Epithelial cell of proximal tubule (primary cell): ENCODE measurements around the gene BBC3. TPM values are rescaled to one million over a fixed set of nuclear protein-coding genes. Genes with fewer than 3 reads are reported as not detected.
A peak's percentile ranks its signal among the peaks of the same experiment; 100 is the strongest.

Experiments
- DNase-seq: peaks from one replicate; pipeline ENCODE4 v3.0.0-alpha.2; 2011; ENCODE audit warnings: low read depth
- H3K4me3 ChIP-seq: 2 replicates; pipeline ENCODE4 v1.5.1; 2011; ENCODE audit warnings: low read depth, mild to moderate bottlenecking, low read length
- CTCF ChIP-seq: conservative IDR thresholded peaks from 2 replicates; pipeline ENCODE4 v1.5.1; 2012; ENCODE audit warnings: low read depth, mild to moderate bottlenecking, low read length
- total RNA-seq: library from RNA; depleted of rRNA; stranded (reverse); fragments of >200 nt; gene quantifications from 2 replicates; pipeline ENCODE4 v1.2.3, GENCODE V29; 2015

Gene BBC3
- total RNA-seq, 1 donor from 2014 or later = 16.0 TPM

- H3K4me3 ChIP-seq = no peak overlapping the region
- no peak for DNase-seq
- no peak for TF ChIP-seq CTCF
These were observed 21.4 kb downstream of the BBC3 start for GRCh38 chr19:47209319-47210179.

GRCh38 chr19:47203254-47203653 lies 27.7 kb downstream of the BBC3 start:
- no peak overlapping the region for H3K4me3 ChIP-seq
- DNase-seq = no peak
- TF ChIP-seq CTCF = no peak

DNA sequence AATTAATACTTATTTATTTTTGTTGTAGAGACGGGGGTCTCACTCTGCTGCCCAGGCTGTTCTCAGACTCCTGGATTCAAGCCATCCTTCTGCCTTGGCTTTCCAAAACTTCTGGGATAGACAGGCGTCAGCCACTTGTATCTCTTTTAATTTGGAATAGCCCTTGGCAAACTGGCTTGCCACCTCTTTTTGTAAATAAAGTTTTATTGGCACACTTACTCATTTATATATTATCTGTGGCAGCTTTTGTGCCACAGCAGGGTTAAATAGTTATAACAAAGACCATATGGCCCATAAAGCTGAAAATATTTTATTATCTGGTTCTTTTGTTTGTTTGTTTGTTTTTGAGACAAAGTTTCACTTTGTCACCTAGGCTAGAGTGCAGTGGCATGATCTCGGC lies 30.5 kb downstream of the BBC3 start:
- no peak for DNase-seq
- TF ChIP-seq CTCF = no peak
- no peak overlapping the region for H3K4me3 ChIP-seq

GRCh38 chr19:47197141-47197540 lies 33.9 kb downstream of the BBC3 start:
- DNase-seq = no peak
- TF ChIP-seq CTCF = no peak

DNA sequence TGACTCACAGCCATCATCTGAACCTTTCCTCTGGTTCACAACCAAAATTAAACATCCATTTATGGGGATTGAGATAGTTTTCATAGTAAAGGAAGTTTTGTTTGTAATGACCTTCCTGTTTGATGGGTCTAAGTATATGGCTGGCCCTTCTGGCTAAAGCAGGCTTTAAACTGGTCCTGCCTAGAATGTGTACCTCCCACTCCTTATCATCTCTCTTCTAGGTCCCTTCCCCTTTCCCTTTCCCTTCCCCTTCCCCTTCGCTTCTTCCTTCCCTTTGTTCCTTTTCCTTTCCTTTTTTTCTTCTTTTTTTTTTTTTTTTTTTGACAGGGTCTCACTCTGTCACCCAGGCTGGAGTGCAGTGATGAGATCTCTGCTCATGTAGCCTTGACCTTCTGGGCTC lies 35.6 kb downstream of the BBC3 start:
- no peak for TF ChIP-seq CTCF
- DNase-seq = no peak
- no peak overlapping the region for H3K4me3 ChIP-seq

More at GRCh38 chr19:47197141-47197540, 33.9 kb downstream of the BBC3 start:
- H3K4me3 ChIP-seq = no peak overlapping the region

DNA sequence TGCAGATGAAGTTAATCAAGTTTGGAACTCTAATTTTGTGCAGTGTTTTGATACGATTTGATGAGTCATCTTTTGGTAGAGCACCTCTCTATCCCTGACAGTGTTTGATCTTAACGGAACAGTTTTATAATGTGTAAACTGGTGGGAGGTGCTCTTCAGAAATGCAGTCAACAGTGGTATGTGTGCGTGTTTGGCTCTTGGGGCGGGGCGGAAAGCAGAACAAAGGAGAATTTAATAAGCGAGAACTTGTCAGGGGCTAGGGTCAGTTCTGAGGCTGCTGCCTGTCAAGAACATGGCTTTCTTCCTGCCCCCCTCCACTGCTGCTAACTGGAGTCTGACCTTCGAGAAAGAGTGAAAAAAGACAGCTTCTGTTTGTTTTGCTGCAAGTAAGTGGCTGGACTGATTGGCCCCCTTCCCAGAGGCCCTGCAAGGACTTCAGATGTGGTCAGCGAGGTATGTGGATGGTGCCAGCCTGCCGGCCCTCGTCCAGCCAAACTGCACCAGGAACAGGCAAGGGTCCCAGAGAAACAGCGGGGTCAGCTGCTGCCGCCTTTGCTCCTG lies 40.8 kb downstream of the BBC3 start:
- H3K4me3 ChIP-seq = peak overlapping the region; percentile 3
- peak; percentile 31 for DNase-seq
- no peak for TF ChIP-seq CTCF
